Measurements from ENCODE around the gene KRT81. TPM values are rescaled to one million over a fixed set of nuclear protein-coding genes. Genes with fewer than 3 reads are reported as not detected.

KRT81 gene
- total RNA-seq, 5 donors from 2014 or later (not counting 1 experiment from before 2014, with no cell fraction given) = 0.30 to 1.0 (median 0.76) TPM; not detected in 2

DNA sequence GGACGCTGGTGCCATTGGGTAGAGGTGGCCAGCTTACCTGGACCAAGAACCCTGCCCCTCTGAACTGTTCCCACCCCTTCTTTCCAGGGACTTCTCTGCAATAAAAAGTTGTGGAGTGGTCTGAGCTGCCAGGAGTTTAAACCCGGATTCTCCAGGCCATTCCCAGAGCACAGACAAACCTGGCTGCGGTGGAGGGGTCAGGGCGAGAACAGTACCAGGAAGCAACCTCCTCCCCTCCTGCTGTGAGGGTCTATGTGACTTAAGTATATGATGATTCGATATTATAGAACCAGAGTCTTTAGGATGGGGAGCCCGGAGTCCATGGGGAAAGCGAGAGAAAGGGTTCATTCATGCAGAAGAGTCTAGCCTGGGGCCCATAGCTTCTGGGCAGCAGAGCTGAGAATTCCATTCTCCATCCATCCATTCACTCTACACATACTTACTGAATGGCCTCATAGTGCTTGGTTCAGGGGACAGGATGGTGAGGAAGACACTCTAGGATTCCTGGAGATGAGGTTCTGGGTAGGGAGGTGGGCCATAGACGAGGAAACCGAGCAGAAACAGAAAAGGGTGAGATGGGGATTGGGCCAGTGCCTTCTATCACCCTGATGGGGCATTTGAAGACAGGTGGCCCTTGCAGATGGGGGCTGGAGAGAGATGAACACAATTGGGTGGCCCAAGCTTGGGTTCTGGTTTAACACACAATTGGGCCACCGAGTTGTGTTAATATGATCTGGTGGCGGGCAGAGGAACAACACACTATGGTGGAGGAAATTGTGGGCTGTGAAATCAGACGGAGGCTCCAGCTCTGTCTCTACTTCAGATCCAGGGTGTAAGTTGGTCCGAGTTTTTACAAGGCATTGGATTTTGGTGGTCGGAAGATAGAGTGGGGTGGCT lies 11.7 kb downstream of the KRT81 start:
- Mint-ChIP-seq H3K9me3 (no peaks in the 10 kb centered on the region), H3K4me1 (peaks cover 5 to 10% (median 7%) of the 10 kb centered on the region in 3 donors), H3K4me3 (no peak overlapping the region), H3K36me3 (no peaks in the 10 kb centered on the region), H3K27ac (no peak overlapping the region), H3K27me3 (peaks cover 23 to 38% of the 10 kb centered on the region in 2 donors)
- 80% methylated on average over 5 of the region's 14 CpGs for WGBS (ENCODE audit: insufficient coverage)
- DNase-seq (no peak), ATAC-seq (replicated peaks in 1 of 4) (no peak)
- Histone ChIP-seq H3K27me3 (replicated peaks in 1 of 2; ENCODE audit: control insufficient read depth in 2 of 2, extremely low read depth in 1 of 2, insufficient read depth in 2 of 2, low read length in 1 of 2) (peaks cover 0 to 39% of the 10 kb centered on the region in 2 experiments), H3K4me1 (ENCODE audit: control insufficient read depth in 1 of 2, extremely low read depth in 1 of 2, insufficient read depth in 2 of 2, low read length in 2 of 2) (peaks cover 0 to 9% of the 10 kb centered on the region in 2 experiments), H3K27ac (ENCODE audit: low read length) (no peak overlapping the region), H3K9me3 (no peaks in the 10 kb centered on the region), H3K4me3 (ENCODE audit: control insufficient read depth in 1 of 2, extremely low read depth in 1 of 2, low read length in 1 of 2) (no peak overlapping the region), H3K36me3 (ENCODE audit: control insufficient read depth in 2 of 2, extremely low read depth in 1 of 2, insufficient read depth in 1 of 2, low read length in 1 of 2) (no peaks in the 10 kb centered on the region)
- ChIA-PET POLR2A (no interaction called here), CTCF (interaction anchor here (0.6 to 1.6 kb wide), 8 partner anchors 11 to 188 kb away, joined by 3 to 4 read pairs (median 3); no protein-coding TSS in a partner anchor)

DNA sequence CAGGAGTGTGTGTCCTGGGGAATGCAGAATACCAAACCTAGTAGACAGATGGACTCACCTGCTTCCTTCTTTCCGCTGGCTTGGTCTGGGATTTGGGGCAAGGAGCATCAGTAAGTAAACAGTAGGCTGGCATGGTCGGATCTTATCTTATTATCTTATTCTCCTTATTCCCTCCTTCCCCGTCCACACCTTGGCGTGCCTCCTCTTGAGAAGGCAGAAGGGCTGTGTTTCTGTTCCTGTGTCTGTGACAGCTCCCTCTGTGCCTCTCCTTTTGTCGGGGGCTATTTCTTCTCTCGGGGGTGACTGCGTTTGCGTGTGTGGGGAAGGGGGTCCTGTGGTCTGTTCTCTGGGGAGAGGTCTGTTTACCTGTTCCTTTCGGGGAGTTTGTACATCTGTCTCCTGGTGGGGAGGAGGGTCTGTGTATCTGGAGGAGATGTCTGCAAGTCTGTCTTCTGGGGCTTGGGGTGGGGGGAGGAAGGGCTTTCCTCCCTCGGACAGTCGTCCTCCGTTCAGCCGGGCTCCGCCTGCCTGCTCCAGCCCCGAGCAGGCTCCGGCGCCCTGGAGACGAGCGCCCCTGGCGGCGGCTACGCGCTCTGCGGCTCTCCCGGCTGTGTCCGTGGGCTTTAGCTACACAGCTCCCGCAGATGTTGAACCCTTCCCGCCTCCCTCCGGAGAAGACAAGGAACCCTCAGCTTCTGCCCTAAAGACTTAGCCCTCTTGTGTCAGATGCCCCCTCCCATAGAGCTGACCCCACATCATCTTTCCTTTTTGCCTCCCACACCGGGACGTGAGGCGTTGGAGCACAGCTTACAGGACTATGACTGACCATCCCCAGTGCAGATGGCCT lies 12.5 kb downstream of the KRT81 start:
- peak in 34 of 35 experiments; percentile 18 to 77 (median 55) for DNase-seq
- no peaks in the 10 kb centered on the region for H3K9me3 Mint-ChIP-seq
- peak; percentile 85 to 89 (median 88) for ATAC-seq (replicated peaks in 1 of 4)
- no peak overlapping the region for H3K4me3 ChIP-seq (ENCODE audit: control insufficient read depth in 1 of 2, extremely low read depth in 1 of 2, low read length in 1 of 2)
- CTCF ChIA-PET = interaction anchor here (0.6 to 1.6 kb wide), 11 partner anchors 8 to 128 kb away, joined by 3 to 5 read pairs (median 3); no protein-coding TSS in a partner anchor
- H3K27me3 Mint-ChIP-seq = peaks cover 28 to 45% of the 10 kb centered on the region in 2 donors
- H3K36me3 ChIP-seq (ENCODE audit: control insufficient read depth in 2 of 2, extremely low read depth in 1 of 2, insufficient read depth in 1 of 2, low read length in 1 of 2) = no peaks in the 10 kb centered on the region
- no peak overlapping the region for H3K27ac ChIP-seq (ENCODE audit: low read length)
- no peaks in the 10 kb centered on the region for H3K9me3 ChIP-seq
- peaks cover 0 to 9% of the 10 kb centered on the region in 2 experiments for H3K4me1 ChIP-seq (ENCODE audit: control insufficient read depth in 1 of 2, extremely low read depth in 1 of 2, insufficient read depth in 2 of 2, low read length in 2 of 2)
- H3K4me3 Mint-ChIP-seq = peak overlapping the region in 2 of 3 donors; percentile 25 to 34
- H3K27me3 ChIP-seq (replicated peaks in 1 of 2; ENCODE audit: control insufficient read depth in 2 of 2, extremely low read depth in 1 of 2, insufficient read depth in 2 of 2, low read length in 1 of 2) = peaks cover 0 to 41% of the 10 kb centered on the region in 2 experiments
- POLR2A ChIA-PET = no interaction called here
- peaks cover 5 to 10% (median 7%) of the 10 kb centered on the region in 3 donors for H3K4me1 Mint-ChIP-seq
- no peaks in the 10 kb centered on the region for H3K36me3 Mint-ChIP-seq
- H3K27ac Mint-ChIP-seq = no peak overlapping the region
- WGBS (ENCODE audit: insufficient coverage) = 25% methylated on average over 10 of the region's 32 CpGs

DNA sequence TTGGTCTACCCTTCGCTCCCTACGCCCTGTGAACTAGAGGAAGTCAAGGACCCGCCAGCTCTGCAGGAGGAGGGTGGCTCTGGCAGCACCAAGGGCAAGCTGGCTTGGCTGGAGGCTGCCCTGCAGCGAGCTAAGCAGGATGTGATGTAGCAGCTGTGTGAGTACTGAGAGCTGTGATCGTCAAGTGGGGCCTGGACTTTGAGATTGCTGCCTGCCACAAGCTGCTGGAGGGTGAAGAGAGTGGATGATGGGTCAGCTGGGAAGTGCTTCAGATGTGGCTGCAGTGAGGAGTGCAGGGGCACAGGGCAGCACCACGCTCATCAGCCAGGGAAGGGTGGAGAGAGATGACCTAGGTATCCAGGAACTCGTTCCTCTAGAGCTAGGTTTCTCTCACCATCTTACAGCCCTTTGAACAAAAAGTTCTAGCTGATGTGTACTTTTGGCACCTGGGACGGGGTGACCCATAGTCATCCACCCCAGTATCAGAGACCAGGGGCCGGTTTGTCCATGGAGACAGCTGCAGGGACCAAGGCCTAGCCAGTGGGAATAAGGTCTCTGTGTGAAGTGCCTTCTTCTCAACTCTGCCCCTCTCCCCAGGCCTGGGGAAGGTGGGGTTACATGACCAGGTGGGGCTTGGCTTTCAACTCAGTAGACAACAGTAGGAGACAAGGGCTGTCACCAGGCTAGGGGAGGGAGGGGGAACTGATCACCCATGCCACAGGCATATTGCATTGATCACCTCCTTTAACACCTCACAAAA lies 13.7 kb downstream of the KRT81 start:
- CTCF ChIA-PET = interaction anchor here (0.6 to 1.5 kb wide), 4 partner anchors 9 to 50 kb away, joined by 3 to 4 read pairs (median 3); no protein-coding TSS in a partner anchor
- WGBS (ENCODE audit: insufficient coverage) = 59% methylated on average over 6 of the region's 9 CpGs
- no peak for ATAC-seq (replicated peaks in 1 of 4)

GRCh38 chr12:52275686-52276085 lies 15.6 kb downstream of the KRT81 start:
- Mint-ChIP-seq H3K4me3 (no peak overlapping the region), H3K4me1 (peaks cover 5 to 10% (median 7%) of the 10 kb centered on the region in 3 donors), H3K27me3 (peaks cover 37 to 46% of the 10 kb centered on the region in 2 donors), H3K9me3 (no peaks in the 10 kb centered on the region), H3K27ac (no peak overlapping the region), H3K36me3 (no peaks in the 10 kb centered on the region)
- ATAC-seq (replicated peaks in 1 of 4) = no peak
- Histone ChIP-seq H3K4me3 (ENCODE audit: control insufficient read depth in 1 of 2, extremely low read depth in 1 of 2, low read length in 1 of 2) (no peak overlapping the region), H3K27me3 (replicated peaks in 1 of 2; ENCODE audit: control insufficient read depth in 2 of 2, extremely low read depth in 1 of 2, insufficient read depth in 2 of 2, low read length in 1 of 2) (peaks cover 2 to 44% of the 10 kb centered on the region in 2 experiments), H3K27ac (ENCODE audit: low read length) (no peak overlapping the region), H3K4me1 (ENCODE audit: control insufficient read depth in 1 of 2, extremely low read depth in 1 of 2, insufficient read depth in 2 of 2, low read length in 2 of 2) (peaks cover 0 to 9% of the 10 kb centered on the region in 2 experiments), H3K36me3 (ENCODE audit: control insufficient read depth in 2 of 2, extremely low read depth in 1 of 2, insufficient read depth in 1 of 2, low read length in 1 of 2) (no peaks in the 10 kb centered on the region), H3K9me3 (no peaks in the 10 kb centered on the region)
- ChIA-PET POLR2A (interaction anchor here in 1 of 2 donors (0.5 kb wide), 1 partner anchor 798 kb away, joined by 8 read pairs; no protein-coding TSS in a partner anchor), CTCF (interaction anchor here in 1 of 2 donors (1.1 kb wide), 1 partner anchor 42 kb away, joined by 3 read pairs; the partner anchor contains the start of gene KRT7)
- WGBS (ENCODE audit: insufficient coverage) = 40% methylated on average over 1 of the region's 3 CpGs
- peak in 1 of 35 experiments; percentile 5 for DNase-seq

More for the DNA sequence above, 13.7 kb downstream of the KRT81 start:
- H3K27ac ChIP-seq (ENCODE audit: low read length) = no peak overlapping the region
- H3K27ac Mint-ChIP-seq = no peak overlapping the region
- H3K4me3 ChIP-seq (ENCODE audit: control insufficient read depth in 1 of 2, extremely low read depth in 1 of 2, low read length in 1 of 2) = no peak overlapping the region
- DNase-seq = peak in 1 of 35 experiments; percentile 7
- H3K36me3 ChIP-seq (ENCODE audit: control insufficient read depth in 2 of 2, extremely low read depth in 1 of 2, insufficient read depth in 1 of 2, low read length in 1 of 2) = no peaks in the 10 kb centered on the region
- peaks cover 5 to 10% (median 7%) of the 10 kb centered on the region in 3 donors for H3K4me1 Mint-ChIP-seq
- H3K27me3 Mint-ChIP-seq = peaks cover 28 to 42% of the 10 kb centered on the region in 2 donors
- H3K27me3 ChIP-seq (replicated peaks in 1 of 2; ENCODE audit: control insufficient read depth in 2 of 2, extremely low read depth in 1 of 2, insufficient read depth in 2 of 2, low read length in 1 of 2) = peaks cover 0 to 41% of the 10 kb centered on the region in 2 experiments
- POLR2A ChIA-PET = no interaction called here
- H3K36me3 Mint-ChIP-seq = no peaks in the 10 kb centered on the region
- no peaks in the 10 kb centered on the region for H3K9me3 ChIP-seq
- H3K9me3 Mint-ChIP-seq = no peaks in the 10 kb centered on the region
- H3K4me3 Mint-ChIP-seq = no peak overlapping the region
- H3K4me1 ChIP-seq (ENCODE audit: control insufficient read depth in 1 of 2, extremely low read depth in 1 of 2, insufficient read depth in 2 of 2, low read length in 2 of 2) = peaks cover 0 to 9% of the 10 kb centered on the region in 2 experiments

- Mint-ChIP-seq H3K9me3 (no peaks in the 10 kb centered on the region), H3K27me3 (peaks cover 36 to 44% of the 10 kb centered on the region in 2 donors), H3K27ac (peak within 1 kb of the TSS in 1 of 2 donors; percentile 45), H3K4me1 (peaks cover 5 to 10% (median 7%) of the 10 kb centered on the region in 3 donors), H3K4me3 (no peak within 1 kb of the TSS), H3K36me3 (no peaks in the 10 kb centered on the region)
- Histone ChIP-seq H3K9me3 (no peaks in the 10 kb centered on the region), H3K4me1 (ENCODE audit: control insufficient read depth in 1 of 2, extremely low read depth in 1 of 2, insufficient read depth in 2 of 2, low read length in 2 of 2) (peaks cover 0 to 9% of the 10 kb centered on the region in 2 experiments), H3K4me3 (ENCODE audit: control insufficient read depth in 1 of 2, extremely low read depth in 1 of 2, low read length in 1 of 2) (no peak within 1 kb of the TSS), H3K27ac (ENCODE audit: low read length) (no peak within 1 kb of the TSS), H3K36me3 (ENCODE audit: control insufficient read depth in 2 of 2, extremely low read depth in 1 of 2, insufficient read depth in 1 of 2, low read length in 1 of 2) (no peaks in the 10 kb centered on the region), H3K27me3 (replicated peaks in 1 of 2; ENCODE audit: control insufficient read depth in 2 of 2, extremely low read depth in 1 of 2, insufficient read depth in 2 of 2, low read length in 1 of 2) (peaks cover 2 to 42% of the 10 kb centered on the region in 2 experiments)
- no peak for ATAC-seq (replicated peaks in 1 of 4)
- POLR2A ChIA-PET = no interaction called here
- DNase-seq = peak in 1 of 35 experiments; percentile 2
- WGBS (ENCODE audit: insufficient coverage) = 49% methylated on average over 2 of the region's 3 CpGs
- CTCF ChIA-PET = interaction anchor here in 1 of 2 donors (1.1 kb wide), 1 partner anchor 41 kb away, joined by 3 read pairs; the partner anchor contains the start of gene KRT7
Measured at GRCh38 chr12:52274521-52275120, 16.7 kb downstream of the KRT81 start, which contains the start of gene KRT86. KRT86 (plus strand) TSS chr12:52274645; CDS start chr12:52301917, 27,272 bp downstream.
